IMR-90 (cell line): ENCODE measurements around the gene MTRF1L. TPM values are rescaled to one million over a fixed set of nuclear protein-coding genes. Genes with fewer than 3 reads are reported as not detected.

Source experiments
- ATAC-seq: fragments of 200-7000 bp; cut with Tn5 transposase; 2 replicates; pipeline ENCODE4 v1.9.1; 2020; ENCODE audit warnings: low read depth, mild to moderate bottlenecking, moderate library complexity
- BruUV-seq: library from RNA; stranded (reverse); fragments of 400-500 nt; replicated peaks from 2 replicates; lab custom pipeline; 2021; lab: Mats Ljungman, UMichigan
- CTCF ChIA-PET: fragments of 300-600 bp; formaldehyde crosslinking; extraction: SDS; loops from one replicate; lab custom pipeline; 2021; ENCODE audit warnings: antibody characterized with exemption; lab: Yijun Ruan, JAX
- POLR2A ChIA-PET: fragments of 300-600 bp; sonication (Branson Sonifier 250); formaldehyde crosslinking; loops from one replicate; lab custom pipeline; 2022; ENCODE audit warnings: antibody characterized with exemption; ENCODE audit not compliant: unreplicated experiment; lab: Charles Lee
- DNase-seq: peaks from one replicate; pipeline ENCODE4 v3.0.0; 2013
- H2AFZ ChIP-seq: replicated peaks from 2 replicates; pipeline ENCODE3; 2013; ENCODE audit warnings: low read length, mild to moderate bottlenecking; ENCODE audit not compliant: poor library complexity
- H2AK5ac ChIP-seq: 2 replicates; pipeline ENCODE4 v1.6.1; 2013; ENCODE audit warnings: low read depth, low read length, inconsistent platforms
- H2AK9ac ChIP-seq: replicated peaks from 2 replicates; pipeline ENCODE3; 2013; ENCODE audit warnings: mild to moderate bottlenecking, low read depth, low read length, moderate library complexity; ENCODE audit not compliant: poor library complexity
- H2BK120ac ChIP-seq: 2 replicates; pipeline ENCODE4 v1.6.1; 2013; ENCODE audit warnings: low read depth, low read length, inconsistent platforms
- H2BK15ac ChIP-seq: 3 replicates; pipeline ENCODE4 v1.6.1; 2013; ENCODE audit warnings: low read depth, low read length, inconsistent platforms
- H2BK20ac ChIP-seq: 2 replicates; pipeline ENCODE4 v1.6.1; 2013; ENCODE audit warnings: low read depth, mild to moderate bottlenecking, inconsistent platforms, low read length, moderate library complexity
- H2BK5ac ChIP-seq: 2 replicates; pipeline ENCODE4 v1.6.1; 2013; ENCODE audit warnings: mild to moderate bottlenecking, low read depth, low read length, inconsistent platforms; ENCODE audit not compliant: poor library complexity, severe bottlenecking
- H3K14ac ChIP-seq: replicated peaks from 2 replicates; pipeline ENCODE4 v1.6.1; 2013; ENCODE audit warnings: low read depth, low read length, inconsistent platforms
- H3K18ac ChIP-seq: 2 replicates; pipeline ENCODE4 v1.6.1; 2013; ENCODE audit warnings: low read depth, low read length, control low read depth
- H3K23ac ChIP-seq: 2 replicates; pipeline ENCODE4 v1.6.1; 2013; ENCODE audit warnings: low read depth, low read length, inconsistent platforms
- H3K27ac ChIP-seq: 2 replicates; pipeline ENCODE4 v1.5.1; 2013; ENCODE audit warnings: mild to moderate bottlenecking, control low read depth, low read length; ENCODE audit not compliant: insufficient read depth
- H3K27me3 ChIP-seq: 2 replicates; pipeline ENCODE4 v1.6.1; 2013; ENCODE audit warnings: low read length; ENCODE audit not compliant: control insufficient read depth, insufficient read depth
- H3K36me3 ChIP-seq: 2 replicates; pipeline ENCODE4 v1.6.1; 2013; ENCODE audit warnings: low read length, mixed read lengths; ENCODE audit not compliant: control insufficient read depth, insufficient read depth
- H3K4ac ChIP-seq: 2 replicates; pipeline ENCODE4 v1.6.1; 2013; ENCODE audit warnings: low read depth, low read length, inconsistent platforms
- H3K4me1 ChIP-seq: 2 replicates; pipeline ENCODE4 v1.6.1; 2013; ENCODE audit warnings: low read length, mixed read lengths; ENCODE audit not compliant: control insufficient read depth, insufficient read depth
- H3K4me2 ChIP-seq: 2 replicates; pipeline ENCODE4 v1.6.1; 2013; ENCODE audit warnings: low read depth, mild to moderate bottlenecking, control low read depth, low read length, moderate library complexity
- H3K4me3 ChIP-seq: 2 replicates; pipeline ENCODE4 v1.5.1; 2013; ENCODE audit warnings: low read depth, mild to moderate bottlenecking, control low read depth, low read length, moderate library complexity; ENCODE audit not compliant: insufficient read depth
- H3K56ac ChIP-seq: 2 replicates; pipeline ENCODE4 v1.6.1; 2013; ENCODE audit warnings: low read length, inconsistent platforms; ENCODE audit not compliant: insufficient read depth; ENCODE audit errors: extremely low read depth
- H3K79me1 ChIP-seq, 2 experiments: 2 replicates each; pipeline ENCODE4 v1.6.1; 2013; ENCODE audit warnings: low read length in 2 of 2, inconsistent platforms in 1 of 2, low read depth in 1 of 2
- H3K9ac ChIP-seq: 2 replicates; pipeline ENCODE4 v1.6.1; 2013; ENCODE audit warnings: low read depth, low read length, control low read depth
- H3K9me1 ChIP-seq: 2 replicates; pipeline ENCODE4 v1.6.1; 2013; ENCODE audit warnings: low read length, inconsistent platforms; ENCODE audit not compliant: insufficient read depth
- H3K9me3 ChIP-seq: 2 replicates; pipeline ENCODE4 v1.6.1; 2013; ENCODE audit warnings: low read length; ENCODE audit not compliant: control insufficient read depth, insufficient read depth
- H4K20me1 ChIP-seq: 2 replicates; pipeline ENCODE4 v1.6.1; 2013; ENCODE audit warnings: low read length, inconsistent platforms; ENCODE audit not compliant: insufficient read depth
- H4K5ac ChIP-seq: 2 replicates; pipeline ENCODE4 v1.6.1; 2013; ENCODE audit warnings: mild to moderate bottlenecking, low read depth, low read length, control low read depth
- H4K8ac ChIP-seq, 2 experiments: 2 replicates each; pipeline ENCODE4 v1.6.1; 2013; ENCODE audit warnings: low read depth in 2 of 2, low read length in 2 of 2, control low read depth in 1 of 2, inconsistent platforms in 1 of 2
- H4K91ac ChIP-seq: 2 replicates; pipeline ENCODE4 v1.6.1; 2013; ENCODE audit warnings: low read depth, low read length, inconsistent platforms; ENCODE audit not compliant: insufficient read depth
- BHLHE40 ChIP-seq: fragments of 150-350 bp; IDR thresholded peaks from 2 replicates; pipeline ENCODE4 v1.6.1; 2016; ENCODE audit warnings: mild to moderate bottlenecking, low read depth, low read length
- CEBPB ChIP-seq: IDR thresholded peaks from 2 replicates; pipeline ENCODE4 v1.6.1; 2012; ENCODE audit warnings: low read depth, low read length, improper control_type of control experiment
- MAZ ChIP-seq: IDR thresholded peaks from 2 replicates; pipeline ENCODE4 v1.6.1; 2012; ENCODE audit warnings: low read depth, mild to moderate bottlenecking, low read length, improper control_type of control experiment, moderate library complexity, borderline replicate concordance
- NFE2L2 ChIP-seq: fragments of 150-350 bp; IDR thresholded peaks from 2 replicates; pipeline ENCODE4 v1.6.1; 2016; ENCODE audit warnings: low read depth, mild to moderate bottlenecking, low read length
- POLR2A ChIP-seq: IDR thresholded peaks from 2 replicates; pipeline ENCODE4 v1.6.1; 2012; ENCODE audit warnings: mild to moderate bottlenecking, low read depth, low read length
- RAD21 ChIP-seq: IDR thresholded peaks from 2 replicates; pipeline ENCODE4 v1.6.1; 2012; ENCODE audit warnings: low read length, improper control_type of control experiment
- RCOR1 ChIP-seq: IDR thresholded peaks from 2 replicates; pipeline ENCODE4 v1.6.1; 2012; ENCODE audit warnings: mild to moderate bottlenecking, low read length, improper control_type of control experiment; ENCODE audit not compliant: insufficient replicate concordance
- WGBS, 2 experiments: methylation state at CpG; one replicate each; pipeline versions ENCODE4 v1.1.5 to v1.1.7; 2013; ENCODE audit warnings: missing lambda C conversion rate in 2 of 2; ENCODE audit not compliant: insufficient read length in 1 of 2; ENCODE audit errors: extremely low coverage in 2 of 2; 5-methylcytosine and 5-hydroxymethylcytosine counted together
- dilution Hi-C: fragments of 300-500 bp; cut with HindIII; formaldehyde crosslinking; loops from one replicate; pipeline ENCODE4 v1.14.3; 2018; ENCODE audit warnings: low sequenced_read_pairs; ENCODE audit not compliant: unreplicated experiment
- in situ Hi-C: fragments of 300-500 bp; cut with MboI; formaldehyde crosslinking; loops from 3 replicates; pipeline ENCODE4 v1.14.3; 2019; ENCODE audit warnings: low sequenced_read_pairs, inconsistent platforms, mixed read lengths
- intact Hi-C: fragments of 100-400 bp; cut with micrococcal nuclease; formaldehyde crosslinking; loops from 2 replicates; pipeline ENCODE4 v1.10.0; 2022
- polyA plus RNA-seq, 3 experiments: library from polyadenylated mRNA; depleted of rRNA; stranded (reverse); fragments of >200 nt; gene quantifications; 2 replicates each; pipeline ENCODE4 v1.2.3, GENCODE V29; 2012; ENCODE audit warnings: low replicate concordance in 1 of 3
- total RNA-seq: library from RNA; depleted of rRNA; stranded (reverse); fragments of >200 nt; gene quantifications from 2 replicates; pipeline ENCODE4 v1.2.3, GENCODE V29; 2012
- TF ChIP-seq, protein P1 (sequence below): conservative IDR thresholded peaks from 2 replicates; pipeline ENCODE4 v1.5.1; 2012; ENCODE audit warnings: mild to moderate bottlenecking, low read depth, low read length, improper control_type of control experiment

MTRF1L gene
- total and polyA plus RNA-seq, 2 of the 4 experiments (the other 2 are of a cell fraction), result 6.9 to 11.1 TPM

GRCh38 chr6:152983637-152984512 lies 18.6 kb downstream of the MTRF1L start:
- Histone ChIP-seq H3K4me1 (peaks cover 5% of the 10 kb centered on the region), H4K20me1 (peaks cover 10% of the 10 kb centered on the region; the same call in 1 of the 2 replicates), H3K4me2 (peak overlapping the region; percentile 64), H3K9ac (peak overlapping the region; percentile 81), H2BK5ac (peak overlapping the region; percentile 81), H3K4ac (peak overlapping the region; percentile 92), H2AK9ac (peak overlapping the region; percentile 88), H3K9me3 (no peaks in the 10 kb centered on the region), H2BK120ac (peak overlapping the region; percentile 52), H3K9me1 (no peaks in the 10 kb centered on the region), H2AFZ (peak overlapping the region; percentile 99), H2BK15ac (peak overlapping the region; percentile 22; the same call in 2 of the 3 replicates), H3K4me3 (peak overlapping the region; percentile 73), H3K23ac (peak overlapping the region; percentile 89), H2AK5ac (peak overlapping the region; percentile 93), H3K56ac (peak overlapping the region; percentile 97), H3K18ac (peak overlapping the region; percentile 50), H4K8ac (peak overlapping the region; percentile 89 to 98), H3K14ac (peak overlapping the region; percentile 99), H3K27me3 (no peaks in the 10 kb centered on the region), H4K91ac (peak overlapping the region; percentile 90), H3K36me3 (no peaks in the 10 kb centered on the region), H4K5ac (peak overlapping the region; percentile 25), H3K27ac (peak overlapping the region; percentile 77), H3K79me1 (peaks cover 4 to 18% of the 10 kb centered on the region in 2 experiments; a peak in 2 of 4 replicates), H2BK20ac (peak overlapping the region; percentile 15; the same call in 1 of the 2 replicates)
- TSS peak; percentile 63 for BruUV-seq
- ChIA-PET CTCF (no interaction called here), POLR2A (no interaction called here)
- TF ChIP-seq BHLHE40, result no peak
- TF ChIP-seq NFE2L2, result no peak
- TF ChIP-seq, protein P1, sequence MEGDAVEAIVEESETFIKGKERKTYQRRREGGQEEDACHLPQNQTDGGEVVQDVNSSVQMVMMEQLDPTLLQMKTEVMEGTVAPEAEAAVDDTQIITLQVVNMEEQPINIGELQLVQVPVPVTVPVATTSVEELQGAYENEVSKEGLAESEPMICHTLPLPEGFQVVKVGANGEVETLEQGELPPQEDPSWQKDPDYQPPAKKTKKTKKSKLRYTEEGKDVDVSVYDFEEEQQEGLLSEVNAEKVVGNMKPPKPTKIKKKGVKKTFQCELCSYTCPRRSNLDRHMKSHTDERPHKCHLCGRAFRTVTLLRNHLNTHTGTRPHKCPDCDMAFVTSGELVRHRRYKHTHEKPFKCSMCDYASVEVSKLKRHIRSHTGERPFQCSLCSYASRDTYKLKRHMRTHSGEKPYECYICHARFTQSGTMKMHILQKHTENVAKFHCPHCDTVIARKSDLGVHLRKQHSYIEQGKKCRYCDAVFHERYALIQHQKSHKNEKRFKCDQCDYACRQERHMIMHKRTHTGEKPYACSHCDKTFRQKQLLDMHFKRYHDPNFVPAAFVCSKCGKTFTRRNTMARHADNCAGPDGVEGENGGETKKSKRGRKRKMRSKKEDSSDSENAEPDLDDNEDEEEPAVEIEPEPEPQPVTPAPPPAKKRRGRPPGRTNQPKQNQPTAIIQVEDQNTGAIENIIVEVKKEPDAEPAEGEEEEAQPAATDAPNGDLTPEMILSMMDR, result no peak
- TF ChIP-seq RCOR1, result no peak
- peak; percentile 63; the same call in 1 of the 2 replicates for TF ChIP-seq POLR2A
- TF ChIP-seq CEBPB, result no peak
- no peak for TF ChIP-seq RAD21
- no peak for TF ChIP-seq MAZ
- 0% methylated on average over 3 of the region's 38 CpGs; no CpG with 5 or more reads in 1 of the 2 experiments for WGBS, 2 experiments
- ATAC-seq (peak; percentile 22), DNase-seq (peak; percentile 78)
- in situ Hi-C loops (no loop called here), dilution Hi-C loops (no loop called here), intact Hi-C loops (loop anchor here (5.0 kb wide), 1 partner anchor 602 kb away; no protein-coding TSS in a partner anchor)
